Neutrophil (primary cell): ENCODE results near the gene DAD1.
A peak's percentile ranks its signal among the peaks of the same experiment; 100 is the strongest.

Experiments
- H3K27ac ChIP-seq: fragments of 200-600 bp; sonication (generic); 2 replicates; pipeline ENCODE4 v1.5.1; 2016; ENCODE audit warnings: mild to moderate bottlenecking, moderate library complexity
- H3K27me3 ChIP-seq: fragments of 200-600 bp; sonication (generic); 2 replicates; pipeline ENCODE4 v1.6.0; 2016; ENCODE audit warnings: mild to moderate bottlenecking
- H3K36me3 ChIP-seq: fragments of 200-600 bp; sonication (generic); 2 replicates; pipeline ENCODE4 v1.5.1; 2017
- H3K4me1 ChIP-seq, 2 experiments: fragments of 200-600 bp in 1 of 2; sonication (generic) in 1 of 2; 1 replicate in 1 of 2; 2 replicates in 1 of 2; pipeline versions ENCODE4 v1.5.1 to v1.6.1; 2013 to 2016; ENCODE audit warnings: low read depth in 1 of 2, low read length in 1 of 2, mild to moderate bottlenecking in 1 of 2, moderate library complexity in 1 of 2; ENCODE audit not compliant: control insufficient read depth in 1 of 2, insufficient read depth in 1 of 2
- H3K4me3 ChIP-seq, 2 experiments: fragments of 200-600 bp in 1 of 2; sonication (generic) in 1 of 2; 1 replicate in 1 of 2; 2 replicates in 1 of 2; pipeline ENCODE4 v1.5.1; 2013 to 2016; ENCODE audit warnings: low read depth in 1 of 2, low read length in 1 of 2, mild to moderate bottlenecking in 1 of 2, moderate library complexity in 1 of 2
- H3K9me3 ChIP-seq: fragments of 200-600 bp; sonication (generic); 2 replicates; pipeline ENCODE4 v1.5.1; 2016
- CTCF ChIP-seq: fragments of 200-600 bp; sonication (generic); IDR thresholded peaks from 2 replicates; pipeline ENCODE4 v1.5.1; 2016; ENCODE audit warnings: antibody characterized with exemption

Gene DAD1

GRCh38 chr14:22598099-22598895 lies 9.3 kb upstream of the DAD1 start, which contains the start of gene ABHD4:
Gene ABHD4, plus strand, starts transcription at chr14:22598300. Its CDS starts 7 bp downstream, at chr14:22598307.
- Histone ChIP-seq H3K9me3 (no peaks in the 10 kb centered on the region), H3K4me1 (peaks cover 21% of the 10 kb centered on the region in 2 experiments), H3K27me3 (peaks cover 37% of the 10 kb centered on the region), H3K4me3 (peak within 1 kb of the TSS; percentile 68 to 82), H3K36me3 (peaks cover 19% of the 10 kb centered on the region), H3K27ac (peak within 1 kb of the TSS; percentile 88)
- peak; percentile 26 for TF ChIP-seq CTCF

- Histone ChIP-seq H3K27me3 (peaks cover 42% of the 10 kb centered on the region), H3K36me3 (peaks cover 14% of the 10 kb centered on the region), H3K4me1 (peaks cover 21% of the 10 kb centered on the region in 2 experiments), H3K9me3 (no peaks in the 10 kb centered on the region), H3K4me3 (peak overlapping the region; percentile 68 to 82), H3K27ac (peak overlapping the region; percentile 88)
- TF ChIP-seq CTCF, result no peak
Observed at GRCh38 chr14:22597771-22598098, 8.7 kb upstream of the DAD1 start.

GRCh38 chr14:22597265-22597664 lies 8.2 kb upstream of the DAD1 start:
- Histone ChIP-seq H3K4me3 (peak overlapping the region; percentile 68 to 82), H3K27me3 (peaks cover 46% of the 10 kb centered on the region), H3K9me3 (no peaks in the 10 kb centered on the region), H3K27ac (no peak overlapping the region), H3K36me3 (peaks cover 9% of the 10 kb centered on the region), H3K4me1 (peaks cover 21% of the 10 kb centered on the region in 2 experiments)
- TF ChIP-seq CTCF, result no peak

GRCh38 chr14:22596354-22596879 lies 7.4 kb upstream of the DAD1 start:
- TF ChIP-seq CTCF, result no peak
- Histone ChIP-seq H3K9me3 (no peaks in the 10 kb centered on the region), H3K4me1 (peaks cover 21% of the 10 kb centered on the region in 2 experiments), H3K4me3 (no peak overlapping the region), H3K36me3 (peaks cover under 1% of the 10 kb centered on the region), H3K27ac (no peak overlapping the region), H3K27me3 (peaks cover 49% of the 10 kb centered on the region)

- Histone ChIP-seq H3K4me3 (no peak overlapping the region), H3K27me3 (peaks cover 49% of the 10 kb centered on the region), H3K36me3 (no peaks in the 10 kb centered on the region), H3K4me1 (peaks cover 21 to 28% of the 10 kb centered on the region in 2 experiments), H3K27ac (no peak overlapping the region), H3K9me3 (no peaks in the 10 kb centered on the region)
- TF ChIP-seq CTCF, result no peak
Observed at GRCh38 chr14:22594156-22594716, 5.2 kb upstream of the DAD1 start.
